Endodermal cell (in vitro differentiated cells): Measurements from ENCODE around the gene SLC35E3. TPM values are rescaled to one million over a fixed set of nuclear protein-coding genes. Genes with fewer than 3 reads are reported as not detected.
"Not testable (repeated sequence)": the region's sequence is repeated elsewhere in the genome, so short reads cannot be mapped to it uniquely, and the experiment has no call there.

Source experiments
- DNase-seq: peaks from one replicate; pipeline ENCODE4 v3.0.0-alpha.2; 2017
- H3K27ac ChIP-seq: 2 replicates; pipeline ENCODE4 v1.5.1; 2013; ENCODE audit warnings: mild to moderate bottlenecking, low read depth, low read length, moderate library complexity
- H3K27me3 ChIP-seq: 2 replicates; pipeline ENCODE4 v1.6.1; 2013; ENCODE audit warnings: mild to moderate bottlenecking, low read length, moderate library complexity; ENCODE audit not compliant: insufficient read depth, control insufficient read depth, poor library complexity, severe bottlenecking
- H3K36me3 ChIP-seq: 2 replicates; pipeline ENCODE4 v1.7.0; 2013; ENCODE audit warnings: mild to moderate bottlenecking, low read length, moderate library complexity; ENCODE audit not compliant: control insufficient read depth, insufficient read depth
- H3K4me1 ChIP-seq: one replicate; pipeline ENCODE4 v1.7.0; 2013; ENCODE audit warnings: low read length; ENCODE audit not compliant: control insufficient read depth, insufficient read depth
- H3K4me3 ChIP-seq: 2 replicates; pipeline ENCODE4 v1.5.1; 2013; ENCODE audit warnings: mild to moderate bottlenecking, low read length, moderate library complexity
- H3K9ac ChIP-seq: 2 replicates; pipeline ENCODE4 v1.6.1; 2013; ENCODE audit warnings: mild to moderate bottlenecking, low read length, moderate library complexity; ENCODE audit not compliant: poor library complexity, severe bottlenecking; ENCODE audit errors: extremely low read depth
- H3K9me3 ChIP-seq: 2 replicates; pipeline ENCODE4 v1.6.1; 2013; ENCODE audit warnings: mild to moderate bottlenecking, low read length, moderate library complexity; ENCODE audit not compliant: control insufficient read depth
- H3K27ac Mint-ChIP-seq: 2 replicates; pipeline ENCODE4 v1.8.0; 2020; ENCODE audit warnings: mixed read lengths
- H3K27me3 Mint-ChIP-seq: 2 replicates; pipeline ENCODE4 v1.8.0; 2021; ENCODE audit warnings: mild to moderate bottlenecking, mixed read lengths; ENCODE audit not compliant: insufficient read depth
- H3K36me3 Mint-ChIP-seq: 2 replicates; pipeline ENCODE4 v1.8.0; 2020; ENCODE audit warnings: low read depth, mixed read lengths
- H3K4me1 Mint-ChIP-seq: 2 replicates; pipeline ENCODE4 v1.8.0; 2020; ENCODE audit warnings: mixed read lengths
- H3K4me3 Mint-ChIP-seq: 2 replicates; pipeline ENCODE4 v1.8.0; 2020; ENCODE audit warnings: mild to moderate bottlenecking, moderate library complexity, mixed read lengths
- H3K9me3 Mint-ChIP-seq: 2 replicates; pipeline ENCODE4 v1.8.0; 2020; ENCODE audit warnings: mild to moderate bottlenecking, mixed read lengths
- CTCF ChIP-seq: fragments of 200-600 bp; sonication (generic); conservative IDR thresholded peaks from 2 replicates; pipeline ENCODE4 v1.5.0; 2021; ENCODE audit warnings: antibody characterized with exemption, mild to moderate bottlenecking
- WGBS, 2 experiments: methylation state at CpG; one replicate each; pipeline versions ENCODE4 v1.1.5 to v1.1.7; 2013; ENCODE audit warnings: missing lambda C conversion rate in 2 of 2, mixed read lengths in 1 of 2; ENCODE audit not compliant: insufficient coverage in 1 of 2, insufficient read length in 1 of 2; 5-methylcytosine and 5-hydroxymethylcytosine counted together
- total RNA-seq, 2 donors: library from RNA; stranded (reverse); fragmentation: NEBNext Ultra II Directional in 1 of 2; extraction: Animal tissue kit (Norgen Biotek cat#: 25700) in 1 of 2; gene quantifications; 2 replicates in 1 of 2; 3 replicates in 1 of 2; pipeline ENCODE4 v1.2.1, GENCODE V29; 2021

Gene SLC35E3
- total RNA-seq, 2 donors from 2014 or later = 12.6 to 12.7 TPM

- Mint-ChIP-seq H3K36me3 (peaks cover 60% of the 10 kb centered on the region), H3K27me3 (no peaks in the 10 kb centered on the region), H3K27ac (no peak overlapping the region), H3K4me3 (no peak overlapping the region), H3K9me3 (no peaks in the 10 kb centered on the region), H3K4me1 (peaks cover 9% of the 10 kb centered on the region)
- TF ChIP-seq CTCF = no peak
- Histone ChIP-seq H3K4me1 (no peaks in the 10 kb centered on the region), H3K9me3 (no peaks in the 10 kb centered on the region), H3K36me3 (peaks cover 84% of the 10 kb centered on the region), H3K27ac (no peak overlapping the region), H3K4me3 (no peak overlapping the region), H3K9ac (no peak overlapping the region), H3K27me3 (no peaks in the 10 kb centered on the region)
- 91% methylated on average over 4 of the region's 5 CpGs; no CpG with 5 or more reads in 1 of the 2 experiments for WGBS, 2 experiments
- no peak for DNase-seq
Observed at GRCh38 chr12:68815232-68815927, 69.4 kb downstream of the SLC35E3 start.

- Mint-ChIP-seq H3K9me3 (no peaks in the 10 kb centered on the region), H3K36me3 (peaks cover 63% of the 10 kb centered on the region), H3K27ac (no peak overlapping the region), H3K27me3 (no peaks in the 10 kb centered on the region), H3K4me1 (peaks cover 9% of the 10 kb centered on the region), H3K4me3 (no peak overlapping the region)
- TF ChIP-seq CTCF = no peak
- DNase-seq = no peak
- Histone ChIP-seq H3K9me3 (no peaks in the 10 kb centered on the region), H3K36me3 (peaks cover 87% of the 10 kb centered on the region), H3K4me3 (no peak overlapping the region), H3K4me1 (no peaks in the 10 kb centered on the region), H3K27ac (no peak overlapping the region), H3K9ac (no peak overlapping the region), H3K27me3 (no peaks in the 10 kb centered on the region)
- 99 to 100% methylated on average over 4 to 8 of the region's 8 CpGs for WGBS, 2 experiments
Observed at GRCh38 chr12:68815928-68816800, 70.2 kb downstream of the SLC35E3 start.

- not testable (repeated sequence) for H3K9me3 Mint-ChIP-seq, H3K4me1 ChIP-seq, H3K27ac Mint-ChIP-seq, H3K9me3 ChIP-seq, H3K4me3 ChIP-seq, H3K27me3 Mint-ChIP-seq, DNase-seq, H3K27me3 ChIP-seq, H3K4me1 Mint-ChIP-seq, H3K4me3 Mint-ChIP-seq, H3K9ac ChIP-seq, H3K27ac ChIP-seq
- WGBS, 2 experiments = 87 to 94% methylated on average over 7 to 13 of the region's 13 CpGs
- peaks cover 69% of the 10 kb centered on the region for H3K36me3 Mint-ChIP-seq
- peaks cover 94% of the 10 kb centered on the region for H3K36me3 ChIP-seq
Observed at GRCh38 chr12:68819481-68819880, 73.5 kb downstream of the SLC35E3 start.
